Stimulated activated CD8-positive, alpha-beta memory T cell treated with anti-CD3 and anti-CD28 coated beads, Interleukin-12 subunit alpha, Interleukin-12 subunit beta, amount 100 ng/mL, for 24 hours (primary cell): ENCODE results near the gene TMEM273.

Experiments used
- DNase-seq: peaks from one replicate; pipeline ENCODE4 v3.0.0-alpha.2; 2020; ENCODE audit errors: extremely low read depth

The TMEM273 gene, protein sequence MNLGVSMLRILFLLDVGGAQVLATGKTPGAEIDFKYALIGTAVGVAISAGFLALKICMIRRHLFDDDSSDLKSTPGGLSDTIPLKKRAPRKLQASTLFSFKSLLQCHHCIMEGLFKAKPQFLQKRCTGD

DNA sequence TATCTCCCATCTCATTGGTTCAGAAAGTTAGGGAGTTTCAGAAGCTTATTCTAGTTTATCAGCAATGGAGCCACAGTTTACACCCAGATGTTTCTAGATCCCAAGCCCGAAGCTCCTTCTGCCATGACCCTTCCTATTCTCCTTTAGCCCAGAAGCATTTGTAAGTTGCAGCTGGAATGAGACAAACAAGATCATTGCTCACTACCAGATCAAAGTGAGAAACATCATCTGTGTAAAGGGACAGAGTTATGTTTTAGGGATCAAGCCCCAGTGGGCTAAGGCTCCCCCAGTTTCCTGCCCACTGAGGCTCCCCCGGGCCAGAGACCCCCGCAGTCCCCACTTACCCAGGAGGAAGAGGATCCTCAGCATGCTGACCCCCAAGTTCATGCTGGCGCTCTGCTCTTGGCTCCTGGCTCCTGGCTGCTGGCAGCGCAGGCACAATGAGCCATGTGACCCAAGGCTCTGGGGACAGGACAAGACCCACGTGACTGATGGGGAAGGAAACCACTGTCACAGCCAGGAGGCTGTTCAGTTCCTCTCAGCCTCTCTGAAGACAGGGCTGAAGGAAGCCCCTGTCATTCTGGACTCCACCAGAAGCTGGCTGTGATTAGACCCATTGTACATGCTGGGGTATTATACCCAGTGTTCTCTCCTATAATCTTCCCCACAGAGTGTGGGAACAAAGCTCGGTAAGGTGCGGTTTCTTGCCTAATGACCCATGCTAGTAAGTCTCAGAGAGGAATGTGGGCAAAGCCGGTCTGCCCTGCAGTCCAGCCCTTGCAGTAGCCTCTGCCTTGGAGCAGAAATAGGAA is at the start of gene TMEM273:
TSS of gene TMEM273 (minus strand) at position 442 of the 812 bp plus-strand sequence. CDS start at position 387, 55 bp downstream.
- no peak for DNase-seq

DNA sequence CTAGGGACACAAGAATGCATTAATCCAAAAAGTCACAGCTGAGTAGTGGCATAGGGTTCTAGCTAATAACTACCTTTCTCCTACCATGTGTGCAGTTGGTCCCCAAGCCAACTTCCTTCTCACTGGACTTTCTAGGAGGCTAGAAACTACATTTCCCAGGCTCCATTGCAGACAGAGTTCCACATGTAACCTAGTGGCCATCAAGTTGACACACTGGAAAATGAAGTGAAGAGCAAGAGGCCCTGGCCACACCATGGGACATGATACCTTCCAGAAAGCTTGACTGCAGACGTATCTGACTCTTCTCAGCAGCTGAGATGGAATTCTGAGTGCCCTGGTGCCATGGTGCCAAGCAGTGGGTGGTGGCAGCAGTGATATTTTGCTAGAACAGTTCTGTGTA is 49.8 kb upstream of the TMEM273 start:
- no peak for DNase-seq

DNA sequence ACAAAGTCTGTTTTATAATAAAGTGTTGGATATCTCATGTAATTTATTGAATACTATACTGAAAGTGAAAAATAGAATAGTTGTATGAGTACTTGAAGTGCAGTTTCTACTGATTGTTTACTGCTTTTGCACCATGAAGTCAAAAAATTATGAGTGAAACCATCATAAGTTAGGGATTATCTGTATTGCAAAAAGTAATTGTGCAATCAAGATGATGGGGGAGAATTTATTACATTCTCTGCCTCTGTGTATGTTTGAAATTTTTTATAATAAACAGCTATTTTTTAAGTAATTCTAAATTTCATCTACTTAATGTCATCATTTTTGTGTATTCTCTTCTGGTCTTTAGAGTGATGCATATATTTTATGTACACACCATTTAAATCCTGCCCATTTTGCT is 47.2 kb upstream of the TMEM273 start:
- no peak for DNase-seq

DNA sequence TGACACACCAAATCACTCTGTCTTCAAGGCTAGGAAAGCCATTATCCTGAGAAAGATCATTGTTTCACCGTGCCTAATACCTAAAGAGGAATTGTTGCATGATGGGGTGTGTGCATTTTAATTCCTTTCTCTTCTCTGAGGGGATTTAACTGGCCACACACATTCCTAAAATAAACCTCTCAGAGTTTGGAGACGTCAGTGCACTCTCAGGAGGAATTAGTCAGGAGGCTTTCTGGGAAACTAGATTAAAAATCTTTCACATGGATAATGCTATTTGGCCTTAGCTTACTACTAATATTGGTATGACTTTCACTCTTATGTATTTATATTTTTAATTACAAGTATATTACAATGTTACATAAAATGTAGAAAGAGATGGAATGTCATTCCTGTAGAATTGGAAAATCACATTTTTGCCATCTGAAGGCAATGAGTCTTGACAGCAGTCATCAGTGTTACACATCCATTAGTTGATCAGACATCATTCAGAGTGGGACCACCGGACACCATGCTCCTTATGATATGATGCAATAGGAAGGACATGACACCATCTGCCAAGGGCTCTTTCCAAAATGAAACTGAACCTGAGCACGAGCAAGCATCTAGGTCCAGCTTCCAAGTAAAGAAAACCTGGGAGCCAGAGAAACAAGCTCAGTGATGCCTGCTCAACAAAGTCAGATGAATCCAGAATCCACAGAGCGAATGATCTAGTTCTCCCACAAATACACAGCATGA is 43.1 kb upstream of the TMEM273 start:
- DNase-seq, result no peak

DNA sequence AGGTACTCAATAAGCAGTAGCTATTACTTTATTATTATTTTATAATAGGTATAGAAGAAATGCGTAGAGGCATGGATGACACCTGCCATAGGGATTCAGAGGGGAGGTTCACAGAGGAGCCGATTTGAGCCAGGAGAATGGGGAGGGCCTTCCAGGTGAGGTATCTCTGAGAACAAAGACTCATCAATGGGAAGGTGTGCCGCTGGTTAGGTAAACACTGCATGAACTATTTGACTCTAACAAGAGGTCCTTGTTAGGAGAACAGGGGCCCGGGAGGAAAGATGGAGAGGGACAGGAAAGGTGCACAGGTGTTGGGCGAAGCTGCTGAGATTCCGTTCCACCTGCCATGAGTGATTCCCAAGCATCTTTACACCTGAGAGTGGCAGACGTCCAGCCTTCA is 41.8 kb upstream of the TMEM273 start:
- no peak for DNase-seq

DNA sequence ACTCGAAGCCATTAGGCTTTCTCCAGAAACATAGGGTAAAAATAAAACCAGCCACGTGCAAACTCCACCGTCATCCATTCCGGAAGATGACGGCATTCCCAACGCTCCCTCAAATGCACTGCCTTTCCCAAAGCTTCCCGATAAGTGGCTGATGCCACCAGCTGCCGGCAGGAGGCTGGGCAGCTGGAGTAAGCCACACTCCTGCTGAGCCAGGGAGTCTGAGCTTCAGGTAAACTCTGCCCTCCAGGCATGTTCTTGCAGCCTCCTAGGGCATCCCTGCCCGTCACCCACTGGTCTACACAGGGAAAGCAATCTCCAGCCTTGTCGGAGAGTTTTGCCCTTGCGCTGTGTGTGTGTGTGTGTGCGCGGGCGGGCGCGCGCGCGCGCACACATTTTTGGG is 40.5 kb upstream of the TMEM273 start:
- no peak for DNase-seq

DNA sequence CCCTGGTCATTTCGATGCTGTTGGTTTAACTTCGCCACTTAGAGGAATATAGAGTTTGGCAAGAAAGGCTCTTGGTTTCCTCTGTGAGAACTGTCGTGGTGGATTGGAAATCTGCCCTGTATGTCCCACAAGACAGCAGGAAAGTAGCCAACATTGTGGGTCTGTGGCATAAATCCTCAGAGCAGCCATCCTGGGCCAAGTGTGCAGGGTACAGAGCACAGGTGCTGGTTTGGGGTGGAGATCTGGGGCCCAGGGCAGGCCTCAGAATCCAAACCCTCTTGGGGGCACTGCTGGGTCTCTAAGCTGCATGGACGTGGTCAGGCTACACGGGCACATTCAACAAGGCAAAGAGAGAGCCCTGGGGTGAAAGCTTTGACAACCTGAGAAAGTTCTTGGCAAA is 39.2 kb upstream of the TMEM273 start:
- DNase-seq, result no peak

DNA sequence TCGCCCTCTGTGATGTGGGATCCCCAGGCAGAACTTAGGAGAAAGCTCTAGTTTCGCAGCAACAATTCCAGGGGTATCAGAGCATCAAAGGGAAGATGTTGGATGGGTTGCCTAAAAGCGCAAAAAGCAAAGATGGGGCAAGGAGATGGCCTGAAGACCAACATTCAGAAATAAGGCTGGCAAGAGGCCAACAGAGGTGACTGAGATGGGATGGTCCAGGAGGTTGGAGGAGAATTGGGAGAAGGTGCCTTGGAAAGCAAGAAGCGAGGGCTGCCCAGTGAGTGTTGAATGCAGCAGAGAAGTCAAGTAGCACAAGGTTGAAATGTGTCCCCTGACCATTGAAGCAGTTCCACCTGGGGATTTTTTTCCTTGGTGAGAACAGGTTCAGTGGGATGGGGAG is 38.4 kb upstream of the TMEM273 start:
- DNase-seq, result no peak

DNA sequence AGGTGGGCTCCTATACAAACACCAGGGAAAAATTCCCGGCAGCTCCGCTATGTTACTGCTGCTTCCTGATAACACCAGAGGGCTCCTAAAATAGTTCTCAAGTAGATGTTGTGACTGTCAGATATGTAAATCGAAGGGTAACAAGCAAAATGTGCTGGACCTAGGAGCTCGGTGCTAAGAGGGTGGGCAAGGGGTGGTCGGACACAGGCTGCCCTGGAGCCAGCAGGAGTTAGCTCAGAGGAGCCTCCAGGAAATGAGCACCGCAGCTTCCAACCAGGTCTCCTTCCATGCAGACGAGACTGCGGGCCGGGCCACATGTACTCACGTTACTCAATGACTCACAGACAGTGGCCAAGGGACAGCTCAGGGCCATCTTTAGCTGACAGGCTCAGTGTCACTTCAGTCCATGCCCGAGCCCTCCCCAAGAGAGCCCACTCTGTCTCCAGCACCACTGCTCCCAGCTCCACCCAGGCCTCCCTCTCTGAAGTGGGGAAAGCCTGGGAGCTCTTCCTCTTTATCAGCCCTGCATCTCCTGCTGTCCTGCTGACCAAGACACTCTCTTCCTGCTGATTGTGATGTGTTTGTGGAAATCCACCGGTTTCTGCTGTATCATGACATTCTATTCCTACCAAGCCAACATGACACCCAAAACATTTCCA is 37.2 kb upstream of the TMEM273 start:
- DNase-seq, result no peak

DNA sequence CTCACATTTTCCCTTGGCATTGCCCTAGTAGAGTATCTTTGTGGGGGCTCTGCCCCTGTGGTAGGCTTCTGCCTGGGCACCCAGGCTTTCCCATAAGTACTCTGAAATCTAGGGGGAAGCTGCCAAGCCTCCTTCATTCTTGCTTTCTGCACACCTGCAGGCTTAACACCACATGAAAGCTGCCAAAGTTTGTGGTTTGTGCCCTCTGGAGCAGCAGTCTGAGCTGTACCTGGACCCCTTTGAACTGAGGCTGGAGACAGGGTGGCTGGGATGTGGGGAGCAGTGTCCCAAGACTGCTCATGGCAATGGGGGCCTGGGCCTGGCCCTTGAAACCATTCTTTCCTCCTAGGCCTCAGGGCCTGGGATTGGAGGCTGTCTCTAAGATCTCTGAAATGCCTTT is 35.0 kb upstream of the TMEM273 start:
- DNase-seq, result no peak

DNA sequence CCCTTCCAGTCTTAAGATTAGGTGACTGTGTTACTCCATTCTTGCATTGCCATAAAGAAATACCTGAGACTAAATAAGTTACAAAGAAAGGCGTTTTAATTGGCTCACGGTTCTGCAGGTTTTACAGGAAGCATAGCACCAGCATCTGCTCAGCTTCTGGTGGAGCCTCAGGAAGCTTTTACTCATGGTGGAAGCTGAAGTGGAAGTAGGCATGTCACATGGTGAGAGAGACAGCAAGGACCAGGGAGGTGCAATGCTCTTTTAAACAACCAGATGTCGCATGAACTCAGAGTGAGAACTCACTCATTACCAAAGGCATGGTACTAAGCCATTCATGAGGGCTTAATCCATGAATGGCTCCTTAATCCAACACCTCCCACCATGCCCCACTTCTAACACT is 34.0 kb upstream of the TMEM273 start:
- DNase-seq, result no peak

DNA sequence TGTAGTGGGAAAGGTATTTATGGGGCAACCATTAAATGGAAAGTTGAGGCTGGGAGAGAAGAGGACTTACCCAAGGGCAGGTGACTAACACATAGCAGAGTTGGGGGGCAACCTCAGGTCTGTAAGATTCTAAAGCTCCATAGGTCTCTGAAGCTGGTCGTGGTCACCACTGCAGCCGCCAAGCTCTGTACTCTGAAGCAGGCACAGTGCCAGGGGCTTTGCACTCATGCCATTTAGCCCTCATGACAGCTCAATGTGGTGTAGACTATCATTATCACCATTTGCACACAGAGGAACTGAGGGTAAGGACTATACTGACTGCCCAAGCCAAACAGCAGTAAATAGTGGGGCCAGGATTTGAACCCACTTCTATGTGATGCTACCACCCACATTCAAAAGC is 32.5 kb upstream of the TMEM273 start:
- DNase-seq, result no peak

DNA sequence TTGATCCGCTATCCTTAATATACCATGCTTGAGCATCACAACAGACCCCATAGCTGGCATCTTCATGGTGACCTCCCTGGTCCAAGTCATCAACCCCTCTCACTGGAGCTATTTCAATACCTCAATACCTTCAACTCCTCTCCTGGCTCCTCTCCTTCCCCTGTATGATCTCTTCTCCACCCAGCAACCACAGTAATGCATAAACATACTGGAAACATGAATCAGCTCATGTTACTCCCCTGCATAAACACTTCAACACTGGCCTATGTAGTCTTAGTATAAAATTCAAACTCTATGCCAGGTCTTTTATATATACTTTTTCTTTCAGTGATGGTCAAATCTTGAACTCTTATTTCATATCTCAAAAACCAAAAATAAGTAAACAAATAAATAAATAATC is 31.8 kb upstream of the TMEM273 start:
- DNase-seq, result no peak

DNA sequence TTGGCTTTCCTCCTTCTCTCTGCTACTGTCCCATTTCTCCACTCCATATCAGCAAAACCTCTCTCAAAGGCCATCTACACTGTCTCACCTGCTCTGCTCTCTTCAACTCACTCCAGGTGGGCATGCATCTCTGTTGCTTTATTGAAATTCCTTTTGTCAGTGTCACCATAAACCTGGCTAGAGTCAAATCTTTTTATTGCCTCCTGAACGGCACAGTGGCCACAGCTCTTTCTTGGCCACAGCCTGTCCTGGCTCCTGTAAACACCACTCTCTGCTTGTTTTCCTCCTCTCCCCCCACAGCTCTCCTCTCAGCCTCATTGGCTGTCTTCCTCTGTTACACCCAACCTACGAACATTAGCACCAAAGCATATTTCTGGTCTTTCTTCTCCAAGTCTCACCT is 31.1 kb upstream of the TMEM273 start:
- DNase-seq, result no peak

DNA sequence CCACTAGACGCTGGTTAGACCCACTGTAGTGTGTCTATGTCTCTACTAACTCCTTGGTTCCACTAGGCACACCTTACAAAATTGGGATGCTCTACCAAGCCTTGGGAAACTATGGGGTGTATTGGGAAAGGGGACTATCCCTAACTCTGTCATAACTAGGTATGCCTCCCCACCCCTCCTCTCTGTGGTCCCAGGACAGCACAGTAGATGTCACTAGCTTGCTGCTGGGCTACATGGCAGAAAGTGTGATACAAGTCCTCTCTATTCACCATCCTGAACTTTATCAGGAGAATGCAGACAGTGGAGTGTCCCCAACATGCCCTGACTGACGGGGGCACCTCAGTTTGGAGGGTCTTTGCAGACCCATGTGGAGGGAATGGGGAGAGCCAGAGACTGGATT is 30.3 kb upstream of the TMEM273 start:
- DNase-seq, result no peak

DNA sequence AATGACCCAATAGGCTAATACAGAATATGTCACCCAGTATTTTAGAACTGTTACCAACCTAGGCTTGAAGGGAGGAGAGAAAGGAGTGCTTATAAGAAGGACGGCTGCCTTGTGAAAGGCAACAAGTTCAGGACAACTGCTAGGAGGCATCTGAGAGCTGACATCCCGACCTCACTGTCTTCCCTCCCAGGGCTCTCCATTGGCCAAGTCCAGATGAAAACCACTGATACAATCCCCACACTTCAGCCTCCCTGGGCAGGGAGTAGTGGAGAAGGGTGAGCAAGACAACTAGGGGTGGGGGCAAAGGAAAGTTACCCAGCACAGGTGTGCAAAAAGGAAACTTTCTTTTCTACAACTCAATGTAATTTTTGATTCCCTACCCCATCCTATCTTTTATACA is 29.5 kb upstream of the TMEM273 start:
- DNase-seq, result no peak

DNA sequence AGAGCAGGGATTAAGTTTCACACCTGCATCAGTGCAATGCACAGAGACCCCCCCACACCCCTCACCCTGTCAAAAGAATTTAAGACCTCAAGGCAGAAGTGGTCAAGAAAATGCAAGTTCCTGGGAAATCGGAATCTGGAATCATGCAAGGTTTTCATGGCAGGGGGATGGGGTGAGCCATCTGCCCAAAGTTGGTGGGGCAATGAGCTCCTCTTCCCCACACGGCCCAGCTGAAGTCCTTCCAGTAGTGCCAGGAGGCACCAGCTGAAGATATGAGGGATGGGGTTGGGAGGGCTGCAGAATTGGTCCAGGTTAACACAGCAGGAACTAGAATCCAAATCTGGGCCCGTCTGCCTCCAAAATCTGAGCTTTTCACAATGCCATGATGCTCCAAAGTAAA is 25.0 kb upstream of the TMEM273 start:
- DNase-seq, result no peak

DNA sequence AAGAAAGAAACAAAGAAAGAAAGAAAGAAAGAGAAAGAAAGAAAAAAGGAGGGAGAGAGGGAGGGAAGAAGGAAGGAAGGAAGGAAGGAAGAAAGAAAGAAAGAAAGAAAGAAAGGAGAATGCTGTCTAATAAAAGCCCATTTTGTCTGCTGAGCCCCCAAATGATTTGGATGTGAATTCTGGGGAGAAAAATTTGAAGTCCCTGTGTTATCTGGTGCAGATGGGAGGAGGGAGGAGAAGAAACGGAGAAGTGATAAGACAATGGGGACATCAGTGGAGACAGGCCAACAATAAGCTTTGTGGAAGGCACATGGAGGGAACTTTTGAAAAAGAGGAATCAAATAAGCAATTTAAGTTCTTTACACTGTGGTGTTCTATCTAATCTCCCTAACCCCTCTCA is 24.6 kb upstream of the TMEM273 start:
- DNase-seq, result no peak

DNA sequence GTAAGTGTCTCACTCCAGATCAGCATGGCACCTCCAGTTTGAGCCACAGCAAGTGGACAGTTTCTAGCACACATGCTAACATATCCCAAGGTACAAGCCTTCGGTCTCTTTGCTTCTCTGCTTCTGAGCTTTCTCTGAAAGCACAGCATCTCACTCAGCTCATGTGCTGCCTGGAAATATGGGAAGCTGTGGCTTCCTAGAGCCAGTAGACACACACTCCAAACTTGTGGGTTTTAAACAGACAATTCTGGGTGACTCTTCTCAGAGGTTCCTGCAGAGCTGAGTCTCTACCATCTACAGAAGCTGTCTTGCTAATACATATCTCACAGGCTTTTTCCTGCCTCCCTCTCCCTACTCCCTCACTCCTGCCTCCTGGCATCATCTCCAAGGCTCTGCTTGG is 23.9 kb upstream of the TMEM273 start:
- DNase-seq, result no peak

DNA sequence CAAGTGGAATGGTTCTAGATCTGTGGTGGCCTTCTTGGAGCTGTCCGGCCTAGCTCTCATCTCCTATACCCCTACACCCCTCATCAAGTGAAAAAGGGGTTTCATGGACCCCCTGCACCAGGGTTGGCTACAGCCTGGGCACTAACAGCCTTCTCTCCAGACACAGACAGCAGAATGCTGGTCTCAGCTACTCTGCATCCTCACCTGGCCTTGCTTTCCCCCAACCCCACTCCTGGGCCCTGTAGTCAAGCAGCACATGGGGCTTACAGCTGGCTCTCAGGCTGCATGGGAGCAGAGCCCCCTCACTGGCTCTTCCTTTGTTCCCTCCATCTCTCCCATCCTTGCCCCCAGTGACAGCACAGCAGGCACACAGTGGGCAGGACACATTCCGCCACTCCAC is 20.8 kb upstream of the TMEM273 start:
- DNase-seq, result no peak

DNA sequence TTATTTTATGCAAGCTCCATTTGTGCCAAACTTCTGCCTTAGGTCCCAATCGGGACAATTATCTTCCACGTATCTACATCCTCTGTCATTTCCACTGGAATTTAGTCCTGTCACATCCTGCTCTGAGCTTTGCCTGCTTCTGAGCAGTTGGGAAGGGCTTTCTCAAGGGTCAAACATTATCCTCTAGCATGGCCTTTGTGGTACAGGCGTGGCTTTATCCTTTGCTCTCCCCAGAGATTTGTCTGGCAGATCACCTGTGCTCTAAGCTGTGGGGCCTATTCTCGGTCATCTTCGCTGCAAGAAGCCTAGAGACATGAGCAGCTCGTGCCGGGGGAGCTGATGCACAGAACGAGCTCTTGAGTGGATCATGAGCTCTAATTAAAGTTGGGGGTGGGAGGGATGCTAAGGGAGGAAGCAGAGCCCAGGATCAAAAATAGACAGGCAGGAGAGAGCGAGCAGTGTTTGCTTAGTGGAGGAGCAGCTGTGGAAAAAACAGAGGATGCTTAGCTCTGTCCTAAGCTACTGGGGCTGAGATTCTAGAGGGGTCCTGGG is 19.8 kb upstream of the TMEM273 start:
- no peak for DNase-seq

DNA sequence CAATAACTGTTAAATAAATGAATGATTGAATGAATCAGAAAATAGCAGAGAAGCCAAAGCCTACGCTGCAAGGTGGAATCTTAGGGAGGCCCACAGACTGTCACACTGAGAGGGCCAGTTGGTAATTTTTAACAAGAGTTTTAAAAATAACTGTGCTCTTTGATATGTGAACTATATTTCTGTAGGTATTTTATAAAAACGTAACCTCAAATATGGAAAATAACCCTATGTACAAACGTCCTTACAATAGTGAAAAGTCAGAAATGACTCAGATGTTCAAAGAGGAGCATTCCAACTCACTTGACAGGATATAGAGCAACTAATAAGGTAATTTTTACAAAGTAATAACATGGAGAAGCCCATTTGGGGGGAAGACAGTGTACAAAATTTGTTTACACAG is 18.9 kb upstream of the TMEM273 start:
- no peak for DNase-seq
